H1 (cell line): ENCODE measurements around the gene CNFN. TPM values are rescaled to one million over a fixed set of nuclear protein-coding genes. Genes with fewer than 3 reads are reported as not detected.

Experiments
- CTCF ChIA-PET: fragments of 300-600 bp; sonication (Branson Sonifier 250); formaldehyde crosslinking; loops from one replicate; lab custom pipeline; 2021; ENCODE audit not compliant: partially characterized antibody; lab: Charles Lee
- POLR2A ChIA-PET: fragments of 300-600 bp; sonication (Branson Sonifier 250); formaldehyde crosslinking; loops from one replicate; lab custom pipeline; 2021; ENCODE audit warnings: inconsistent platforms; ENCODE audit not compliant: partially characterized antibody; lab: Charles Lee
- DNase-seq, 2 experiments: peaks; one replicate each; pipeline versions ENCODE4 v3.0.0 to v3.0.0-alpha.2; 2010 to 2022; ENCODE audit warnings: low spot score in 2 of 2, low read depth in 1 of 2, mixed read lengths in 1 of 2
- FAIRE-seq: peaks from 2 replicates; lab custom pipeline; 2011; peaks lifted over from hg19 to GRCh38; lab: Jason Lieb, UNC
- H2AFZ ChIP-seq: 2 replicates; pipeline ENCODE4 v1.8.1; 2012; ENCODE audit warnings: low read length, inconsistent platforms
- H2AK5ac ChIP-seq: 2 replicates; pipeline ENCODE4 v1.6.1; 2013; ENCODE audit warnings: low read depth, low read length
- H2BK120ac ChIP-seq: replicated peaks from 2 replicates; pipeline ENCODE3; 2013; ENCODE audit warnings: low read depth, low read length, inconsistent platforms
- H2BK12ac ChIP-seq: 2 replicates; pipeline ENCODE4 v1.6.1; 2013; ENCODE audit warnings: low read depth, low read length
- H2BK15ac ChIP-seq: 2 replicates; pipeline ENCODE4 v1.6.1; 2013; ENCODE audit warnings: low read length
- H2BK20ac ChIP-seq: 2 replicates; pipeline ENCODE4 v1.6.1; 2013; ENCODE audit warnings: low read length
- H2BK5ac ChIP-seq: 2 replicates; pipeline ENCODE4 v1.6.1; 2013; ENCODE audit warnings: low read depth, low read length
- H3K14ac ChIP-seq: 2 replicates; pipeline ENCODE4 v1.6.1; 2013; ENCODE audit warnings: inconsistent platforms; ENCODE audit not compliant: insufficient read length
- H3K18ac ChIP-seq: 2 replicates; pipeline ENCODE4 v1.6.1; 2013; ENCODE audit warnings: low read length; ENCODE audit errors: extremely low read depth
- H3K23ac ChIP-seq: 2 replicates; pipeline ENCODE4 v1.6.1; 2013; ENCODE audit warnings: inconsistent platforms; ENCODE audit not compliant: insufficient read length
- H3K23me2 ChIP-seq: 2 replicates; pipeline ENCODE4 v1.6.1; 2013; ENCODE audit warnings: low read depth, low read length
- H3K27ac ChIP-seq: 2 replicates; pipeline ENCODE4 v1.6.1; 2011; ENCODE audit warnings: low read depth, low read length, inconsistent platforms
- H3K27me3 ChIP-seq, 4 experiments: replicated peaks in 1 of 4; 1 replicate in 1 of 4; 2 replicates in 3 of 4; pipeline versions ENCODE4 v1.6.1 to v1.8.1; 2011 to 2013; ENCODE audit warnings: low read length in 3 of 4, mild to moderate bottlenecking in 3 of 4, inconsistent platforms in 2 of 4, mixed read lengths in 2 of 4, moderate library complexity in 1 of 4; ENCODE audit not compliant: control insufficient read depth in 3 of 4, insufficient read depth in 3 of 4; ENCODE audit errors: extremely low read depth in 1 of 4
- H3K36me3 ChIP-seq, 4 experiments: 2 replicates each; pipeline versions ENCODE4 v1.6.1 to v1.8.1; 2011 to 2013; ENCODE audit warnings: mild to moderate bottlenecking in 4 of 4, low read length in 3 of 4, moderate library complexity in 2 of 4, control low read depth in 1 of 4, inconsistent platforms in 1 of 4; ENCODE audit not compliant: insufficient read depth in 4 of 4, control insufficient read depth in 2 of 4
- H3K4ac ChIP-seq: replicated peaks from 2 replicates; pipeline ENCODE3; 2013; ENCODE audit warnings: low read length, low read depth, mixed read lengths, inconsistent platforms; ENCODE audit not compliant: insufficient read length
- H3K4me1 ChIP-seq, 4 experiments: replicated peaks in 1 of 4; 1 replicate in 1 of 4; 2 replicates in 3 of 4; pipeline versions ENCODE4 v1.6.1 to v1.8.1; 2011 to 2013; ENCODE audit warnings: low read length in 3 of 4, inconsistent platforms in 2 of 4, mixed read lengths in 1 of 4; ENCODE audit not compliant: insufficient read depth in 4 of 4, control insufficient read depth in 3 of 4
- H3K4me2 ChIP-seq, 2 experiments: 2 replicates each; pipeline versions ENCODE4 v1.6.1 to v1.8.1; 2011 to 2013; ENCODE audit warnings: low read depth in 2 of 2, low read length in 2 of 2, control low read depth in 1 of 2, inconsistent platforms in 1 of 2, mild to moderate bottlenecking in 1 of 2; ENCODE audit not compliant: insufficient read depth in 1 of 2
- H3K4me3 ChIP-seq, 4 experiments: fragments of 200-600, 300-600 bp in 1 of 4; sonication (generic), shearing (Covaris generic), sonication (Bioruptor Twin) in 1 of 4; 2 replicates each; pipeline versions ENCODE4 v1.5.1 to v1.8.1; 2011 to 2016; ENCODE audit warnings: low read length in 4 of 4, low read depth in 3 of 4, control low read depth in 2 of 4, inconsistent platforms in 2 of 4, mild to moderate bottlenecking in 2 of 4, mixed read lengths in 1 of 4, moderate library complexity in 1 of 4; ENCODE audit not compliant: insufficient read depth in 2 of 4; ENCODE audit errors: extremely low read depth in 1 of 4
- H3K56ac ChIP-seq: replicated peaks from 2 replicates; pipeline ENCODE3; 2013; ENCODE audit warnings: low read depth, mild to moderate bottlenecking, mixed read lengths, low read length, inconsistent platforms; ENCODE audit not compliant: insufficient read length
- H3K79me1 ChIP-seq: 2 replicates; pipeline ENCODE4 v1.6.1; 2013; ENCODE audit warnings: low read depth, low read length, control low read depth
- H3K79me2 ChIP-seq, 2 experiments: 2 replicates each; pipeline versions ENCODE4 v1.6.1 to v1.8.1; 2012 to 2013; ENCODE audit warnings: low read length in 2 of 2, mild to moderate bottlenecking in 2 of 2, inconsistent platforms in 1 of 2; ENCODE audit not compliant: insufficient read depth in 2 of 2, control insufficient read depth in 1 of 2
- H3K9ac ChIP-seq, 4 experiments: replicated peaks in 1 of 4; 1 replicate in 1 of 4; 2 replicates in 3 of 4; pipeline versions ENCODE4 v1.6.1 to v1.8.1; 2011 to 2013; ENCODE audit warnings: low read depth in 3 of 4, low read length in 3 of 4, control low read depth in 2 of 4, mild to moderate bottlenecking in 2 of 4, moderate library complexity in 2 of 4, inconsistent platforms in 1 of 4; ENCODE audit errors: extremely low read depth in 1 of 4
- H3K9me3 ChIP-seq, 2 experiments: 2 replicates each; pipeline versions ENCODE4 v1.6.1 to v1.8.1; 2012 to 2013; ENCODE audit warnings: mild to moderate bottlenecking in 2 of 2, moderate library complexity in 2 of 2, control low read depth in 1 of 2, inconsistent platforms in 1 of 2, low read depth in 1 of 2, low read length in 1 of 2, mixed read lengths in 1 of 2; ENCODE audit not compliant: insufficient read depth in 2 of 2
- H4K20me1 ChIP-seq, 2 experiments: replicated peaks in 1 of 2; 2 replicates each; pipeline versions ENCODE3 to v1.8.1; 2011 to 2013; ENCODE audit warnings: inconsistent platforms in 2 of 2, low read length in 2 of 2, mild to moderate bottlenecking in 1 of 2; ENCODE audit not compliant: insufficient read depth in 2 of 2, control insufficient read depth in 1 of 2
- H4K5ac ChIP-seq: 2 replicates; pipeline ENCODE4 v1.6.1; 2013; ENCODE audit warnings: low read length, low read depth, mixed read lengths, inconsistent platforms; ENCODE audit not compliant: insufficient read length
- H4K8ac ChIP-seq: 2 replicates; pipeline ENCODE4 v1.8.0; 2013; ENCODE audit warnings: mild to moderate bottlenecking, moderate library complexity, low read length, inconsistent platforms; ENCODE audit not compliant: insufficient read depth; ENCODE audit errors: extremely low read depth
- H4K91ac ChIP-seq: replicated peaks from 2 replicates; pipeline ENCODE3; 2013; ENCODE audit warnings: low read length, mixed read lengths, inconsistent platforms; ENCODE audit not compliant: insufficient read length
- CBX8 ChIP-seq: fragments of 300-800, 300-1000 bp; sonication (generic); IDR thresholded peaks from 2 replicates; pipeline ENCODE4 v1.7.1; 2016; ENCODE audit warnings: low read depth, low read length, borderline replicate concordance
- HDAC2 ChIP-seq, 2 experiments: fragments of 300-600 bp in 1 of 2; sonication (generic) in 1 of 2; IDR thresholded peaks; 2 replicates each; pipeline ENCODE4 v1.6.1; 2011 to 2012; ENCODE audit warnings: low read depth in 2 of 2, low read length in 2 of 2, mild to moderate bottlenecking in 2 of 2, moderate library complexity in 2 of 2, borderline replicate concordance in 1 of 2, inconsistent platforms in 1 of 2
- KDM1A ChIP-seq: fragments of 200-600, 300-600 bp; sonication (generic); IDR thresholded peaks from 2 replicates; pipeline ENCODE4 v1.7.1; 2016; ENCODE audit warnings: mild to moderate bottlenecking, low read length, borderline replicate concordance
- WGBS, 2 experiments: shearing (Covaris generic) in 1 of 2; methylation state at CpG; one replicate each; pipeline versions ENCODE4 v1.1.6 to v1.1.7; 2013 to 2015; ENCODE audit warnings: low lambda C conversion rate in 2 of 2, mixed read lengths in 2 of 2, inconsistent platforms in 1 of 2, low coverage in 1 of 2, missing lambda C conversion rate in 1 of 2; ENCODE audit not compliant: insufficient replicate concordance in 2 of 2, insufficient coverage in 1 of 2, insufficient read length in 1 of 2; ENCODE audit errors: extremely low coverage in 1 of 2, missing lambda C conversion rate in 1 of 2; 5-methylcytosine and 5-hydroxymethylcytosine counted together
- polyA plus RNA-seq, 7 experiments: library from polyadenylated mRNA; depleted of rRNA in 3 of 7; stranded (reverse) in 5 of 7; unstranded in 2 of 7; fragments of >200 nt in 5 of 7; fragments of 200-250 nt in 2 of 7; gene quantifications; 1 replicate in 5 of 7; 2 replicates in 1 of 7; 4 replicates in 1 of 7; pipeline versions ENCODE4 v1.2.1 to v1.2.3, GENCODE V29; 2011 to 2013; ENCODE audit warnings: missing spikeins in 2 of 7, mixed read lengths in 2 of 7
- total RNA-seq: library from RNA; stranded (reverse); fragmentation: NEBNext Ultra II Directional; extraction: Animal tissue kit (Norgen Biotek cat#: 25700); gene quantifications from 2 replicates; pipeline ENCODE4 v1.2.1, GENCODE V29; 2021

CNFN gene
- total and polyA plus RNA-seq, 2 of the 8 experiments (the other 6 are each of a cell fraction or from before 2014, with no cell fraction given) = 8.9 to 31.5 TPM

DNA sequence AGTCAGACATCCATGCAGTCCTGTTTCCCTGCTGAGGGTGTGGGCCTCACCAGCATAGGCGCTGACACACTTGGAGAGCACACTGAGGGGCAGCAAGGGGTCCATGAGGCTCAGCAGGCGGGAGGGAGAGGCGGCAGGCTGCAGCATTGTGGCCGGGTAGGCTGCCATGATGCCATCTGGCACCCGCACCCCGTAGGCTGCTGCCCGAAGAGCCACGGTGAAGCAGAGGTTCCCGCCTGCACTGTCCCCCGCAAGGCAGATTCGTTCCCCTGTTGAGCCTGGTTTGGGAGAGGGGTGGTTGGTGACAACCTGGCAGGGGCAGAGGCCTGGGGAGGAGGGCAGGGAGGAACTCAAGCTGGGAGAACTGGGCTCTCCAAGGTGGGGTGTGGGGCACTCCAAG is 16.0 kb upstream of the CNFN start:
- Histone ChIP-seq H3K4me3 (no peak overlapping the region), H3K23ac (no peak overlapping the region), H4K20me1 (peaks cover 16 to 27% of the 10 kb centered on the region in 2 experiments), H2AK5ac (no peak overlapping the region), H3K4me2 (no peak overlapping the region), H2BK15ac (no peak overlapping the region), H3K23me2 (peaks cover 13% of the 10 kb centered on the region; the same call in 1 of the 2 replicates), H2BK120ac (no peak overlapping the region), H4K5ac (no peak overlapping the region), H3K79me2 (no peaks in the 10 kb centered on the region), H3K27me3 (peaks cover 0 to 14% (median 10%) of the 10 kb centered on the region in 4 experiments; a peak in 5 of 7 replicates), H4K91ac (no peak overlapping the region), H3K4ac (no peak overlapping the region), H3K4me1 (peaks cover 1 to 8% (median 5%) of the 10 kb centered on the region in 4 experiments; a peak in 6 of 7 replicates), H3K14ac (no peak overlapping the region), H3K18ac (no peak overlapping the region), H2BK20ac (no peak overlapping the region), H4K8ac (no peak overlapping the region), H2BK5ac (no peak overlapping the region; the same call in 1 of the 2 replicates), H2BK12ac (no peak overlapping the region), H3K56ac (no peak overlapping the region), H3K79me1 (peaks cover 3% of the 10 kb centered on the region; the same call in 1 of the 2 replicates), H3K9ac (no peak overlapping the region), H3K36me3 (no peaks in the 10 kb centered on the region; a peak in 3 of 8 replicates), H2AFZ (no peak overlapping the region), H3K27ac (no peak overlapping the region), H3K9me3 (no peaks in the 10 kb centered on the region)
- 92% methylated on average over 8 of the region's 11 CpGs; no CpG with 5 or more reads in 1 of the 2 experiments for WGBS, 2 experiments
- no peak for DNase-seq
- no peak for FAIRE-seq
- POLR2A ChIA-PET = interaction anchor here (1.1 to 1.4 kb wide), 3 partner anchors 10 to 18 kb away, joined by 3 to 5 read pairs (median 3); no protein-coding TSS in a partner anchor
- CTCF ChIA-PET = interaction anchor here (1.0 to 6.6 kb wide), 4 partner anchors 14 to 1359 kb away, joined by 3 to 38 read pairs (median 4); no protein-coding TSS in a partner anchor
- TF ChIP-seq HDAC2 (IDR thresholded peaks at IDR 0.05; ENCODE audit: borderline replicate concordance in 1 of 2, low read depth in 2 of 2, low read length in 2 of 2) = no peak
- no peak for TF ChIP-seq KDM1A
- no peak for TF ChIP-seq CBX8
